SU-DHL-6 (cell line): ENCODE results near the gene SLC2A2.

ENCODE experiments used
- CTCF ChIP-seq: fragments of 200-600 bp; sonication (generic); IDR thresholded peaks from one replicate; pipeline ENCODE4 v1.5.1; 2017; ENCODE audit warnings: antibody characterized with exemption, mild to moderate bottlenecking, low read length, moderate library complexity; ENCODE audit not compliant: insufficient read depth, poor library complexity, severe bottlenecking
- EZH2phosphoT487 ChIP-seq: fragments of 200-600 bp; sonication (generic), shearing (Covaris generic); conservative IDR thresholded peaks from 2 replicates; pipeline ENCODE4 v1.6.1; 2018; ENCODE audit warnings: mild to moderate bottlenecking, antibody characterized with exemption, low read length, moderate library complexity, mixed read lengths

GRCh38 chr3:170977949-170978745, 48.4 kb downstream of the SLC2A2 start:
- no peak for TF ChIP-seq CTCF
- no peak for TF ChIP-seq EZH2phosphoT487
